HPDE6-E6E7 (cell line): ENCODE data around the gene ABHD8.
"Not testable (repeated sequence)": the region's sequence is repeated elsewhere in the genome, so short reads cannot be mapped to it uniquely, and the experiment has no call there.

Experiments used
- DNase-seq: peaks from one replicate; pipeline ENCODE4 v3.0.0; 2011; ENCODE audit warnings: missing footprints; ENCODE audit errors: extremely low spot score

Gene ABHD8

DNA sequence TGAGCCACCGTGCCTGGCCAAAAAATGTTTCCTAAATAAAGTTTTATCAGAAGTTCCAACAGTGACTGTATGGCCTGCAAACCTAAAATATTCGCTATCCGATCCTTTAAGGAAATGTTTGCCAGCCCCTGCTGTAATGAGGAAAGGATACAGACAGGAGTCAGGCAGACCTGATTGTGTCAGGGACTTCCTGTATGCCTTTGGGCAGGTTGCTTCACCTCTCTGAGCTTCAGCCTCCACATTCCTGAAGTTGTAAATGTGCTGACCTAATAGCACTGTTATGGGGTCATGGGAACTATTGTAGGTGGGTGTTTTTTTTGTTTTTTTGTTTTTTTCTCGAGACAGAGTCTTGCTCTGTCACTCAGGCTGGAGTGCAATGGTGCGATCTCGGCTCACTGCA is 6.2 kb downstream of the ABHD8 start:
- no peak for DNase-seq

DNA sequence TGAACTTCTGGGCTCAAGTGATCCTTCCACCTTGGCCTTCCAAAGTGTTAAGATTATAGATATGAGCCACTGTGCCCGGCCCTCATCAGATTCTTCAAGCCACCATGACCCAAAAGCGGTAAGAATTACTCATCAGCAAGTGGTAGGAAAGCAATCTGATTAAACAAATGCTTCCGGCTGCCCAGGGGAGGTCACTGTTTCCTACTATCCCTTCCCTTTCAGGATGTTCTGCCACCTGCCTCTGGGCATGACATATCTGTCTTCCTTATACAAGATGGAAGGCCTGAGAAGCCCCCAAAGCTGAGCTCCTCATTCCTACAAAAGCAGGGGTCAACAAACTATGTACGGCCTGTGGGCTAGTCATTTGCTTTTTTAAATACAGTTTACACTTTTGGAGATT is 7.0 kb downstream of the ABHD8 start:
- peak; percentile 76 for DNase-seq

DNA sequence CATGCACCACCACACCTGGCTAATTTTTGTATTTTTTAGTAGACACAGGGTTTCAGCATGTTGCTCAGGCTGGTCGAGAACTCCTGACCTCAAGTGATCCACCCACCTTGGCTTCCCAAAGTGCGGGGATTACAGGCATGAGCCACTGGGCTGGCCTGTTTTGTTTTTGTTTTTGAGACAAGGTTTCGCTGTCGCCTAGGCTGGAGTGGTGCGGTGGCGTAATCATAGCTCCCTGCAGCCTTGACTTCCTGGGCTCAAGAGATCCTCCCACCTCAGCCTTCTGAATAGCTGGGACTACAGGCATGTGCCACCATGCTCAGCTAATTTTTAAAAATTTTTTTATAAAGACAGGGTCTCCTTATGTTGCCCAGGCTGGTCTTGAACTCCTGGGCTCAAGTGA is 7.7 kb downstream of the ABHD8 start:
- not testable (repeated sequence) for DNase-seq

DNA sequence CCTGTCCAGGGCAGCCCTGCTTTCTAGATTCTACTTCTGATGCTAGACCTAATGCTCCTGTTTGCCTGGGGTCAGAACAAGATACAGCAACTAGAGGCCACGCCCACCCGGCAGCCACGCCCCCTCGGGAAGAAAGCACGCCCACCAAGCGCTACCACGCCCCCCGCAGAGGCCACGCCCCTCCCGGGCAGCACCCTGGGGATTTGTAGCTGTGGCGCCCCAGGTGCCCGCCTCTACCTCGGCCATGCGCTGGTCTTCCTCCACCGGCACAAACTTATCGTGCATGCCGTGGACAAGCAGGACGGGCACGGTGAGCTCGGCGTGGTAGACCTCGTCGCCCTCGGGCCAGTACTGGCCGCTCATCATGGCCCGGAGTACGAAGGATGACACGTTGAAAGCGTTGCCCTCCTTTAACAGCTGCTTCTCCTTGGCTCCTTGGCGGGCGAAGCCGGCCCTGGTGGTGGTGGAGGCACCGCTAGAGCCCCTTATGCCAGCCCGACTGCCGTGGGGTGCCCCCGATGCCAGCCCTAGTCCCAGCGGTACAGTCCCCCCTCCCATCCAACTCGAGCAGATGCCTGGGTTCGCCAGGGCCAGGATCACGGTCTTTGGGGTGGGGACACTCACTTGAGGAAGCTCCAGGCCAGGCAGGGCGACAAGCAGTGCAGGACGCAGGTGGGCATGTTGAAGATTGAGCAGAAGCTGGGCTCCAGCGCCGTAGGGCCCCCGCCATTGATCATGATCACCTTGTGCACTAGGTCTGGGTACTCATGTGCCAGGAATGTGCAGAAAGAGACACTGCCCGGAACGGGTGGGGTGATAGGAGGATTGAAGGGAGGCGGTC is 9.0 kb downstream of the ABHD8 start:
- DNase-seq = no peak

DNA sequence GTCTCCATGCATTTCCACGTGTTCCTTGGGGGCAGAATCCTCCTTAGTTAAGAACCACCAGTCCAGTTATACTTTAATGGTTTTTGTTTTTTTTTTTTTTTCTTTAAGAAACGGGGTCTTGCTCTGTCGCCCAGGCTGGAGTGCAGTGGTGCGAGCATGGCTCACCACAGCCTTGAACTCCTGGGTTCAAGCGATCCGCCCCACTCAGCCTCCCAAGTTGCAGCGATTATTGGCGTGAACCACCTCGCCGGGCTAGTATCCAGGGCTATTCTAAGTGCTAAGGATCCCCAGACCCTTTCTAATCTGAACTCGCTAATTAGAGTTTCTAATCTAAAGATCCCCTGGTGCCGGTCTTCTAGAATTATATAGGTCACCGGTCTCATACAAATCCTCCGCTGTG is 9.6 kb downstream of the ABHD8 start:
- DNase-seq = no peak

DNA sequence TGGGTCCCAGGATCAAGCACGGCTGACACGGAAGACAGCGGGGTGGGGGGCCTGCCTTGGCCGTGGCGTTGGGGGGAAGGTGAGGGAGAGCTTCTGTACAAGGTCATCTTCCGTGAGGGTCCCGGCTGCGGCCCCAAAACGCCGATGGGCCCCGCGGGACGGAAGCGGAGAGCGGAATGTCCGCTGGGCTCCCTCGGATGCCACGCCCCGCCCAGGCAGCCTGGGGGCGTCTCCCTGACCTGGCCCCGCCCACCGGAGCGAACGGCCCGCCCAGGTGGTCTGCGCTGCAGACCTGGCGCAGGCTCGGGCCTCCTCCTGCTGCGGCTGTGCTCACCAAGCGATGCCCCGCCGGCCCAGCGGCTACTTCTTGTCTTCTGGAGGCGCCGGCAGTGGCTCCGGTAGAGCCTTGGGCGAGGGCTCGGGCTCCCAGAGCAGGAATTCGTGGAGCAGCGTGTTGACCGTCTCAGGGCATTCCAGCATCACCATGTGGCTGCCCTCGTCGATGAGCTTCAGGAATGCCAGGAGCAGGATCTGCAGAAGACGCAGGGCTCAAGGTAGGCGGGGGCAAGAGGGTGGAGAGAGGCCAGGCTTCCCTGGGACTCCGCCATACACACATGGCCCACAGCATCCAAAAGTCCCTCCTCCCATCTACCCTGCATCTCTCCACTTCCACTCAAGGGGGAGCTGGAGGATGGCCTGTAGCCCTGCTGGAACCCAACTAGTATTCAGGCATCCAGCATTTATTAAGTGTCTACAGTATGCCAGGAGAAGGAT is 10.7 kb downstream of the ABHD8 start:
- peak; percentile 97 for DNase-seq

DNA sequence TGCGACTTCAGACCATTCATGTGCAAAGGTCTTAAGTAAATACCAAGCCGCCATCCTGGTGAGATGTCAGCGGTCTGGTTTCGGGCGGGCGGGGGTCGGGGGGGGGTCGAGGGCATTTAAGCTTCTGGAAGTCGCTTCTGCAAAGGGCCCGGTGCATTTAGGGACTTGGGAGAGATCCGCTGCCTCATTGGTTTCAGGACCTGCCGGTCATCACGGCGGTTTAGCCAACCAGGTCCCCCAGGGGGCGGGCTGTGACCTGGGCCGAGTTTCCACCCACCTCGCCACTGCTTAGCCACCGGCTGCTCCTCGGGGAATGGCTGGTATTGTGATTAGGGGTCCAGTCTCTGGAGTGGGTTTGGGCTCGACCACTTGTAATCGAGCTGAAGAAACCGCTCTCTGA is 13.7 kb downstream of the ABHD8 start:
- DNase-seq = no peak

DNA sequence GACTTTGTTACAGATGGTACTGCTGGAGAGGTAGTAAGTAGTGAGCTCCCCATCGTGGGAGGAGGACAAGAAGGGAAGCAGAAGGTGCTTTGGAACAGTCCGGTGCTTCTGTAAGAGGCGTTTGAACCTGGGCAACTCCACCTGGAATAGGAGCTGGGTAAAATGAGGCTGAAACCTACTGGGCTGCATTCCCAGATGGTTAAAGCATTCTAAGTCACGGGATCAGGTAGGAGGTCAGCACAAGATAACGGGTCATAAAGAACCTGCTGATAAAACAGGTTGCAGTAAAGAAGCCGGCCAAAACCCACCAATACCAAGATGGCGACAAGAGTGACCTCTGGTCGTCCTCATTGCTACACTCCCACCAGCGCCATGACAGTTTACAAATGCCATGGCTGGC is 16.5 kb downstream of the ABHD8 start:
- DNase-seq = no peak

DNA sequence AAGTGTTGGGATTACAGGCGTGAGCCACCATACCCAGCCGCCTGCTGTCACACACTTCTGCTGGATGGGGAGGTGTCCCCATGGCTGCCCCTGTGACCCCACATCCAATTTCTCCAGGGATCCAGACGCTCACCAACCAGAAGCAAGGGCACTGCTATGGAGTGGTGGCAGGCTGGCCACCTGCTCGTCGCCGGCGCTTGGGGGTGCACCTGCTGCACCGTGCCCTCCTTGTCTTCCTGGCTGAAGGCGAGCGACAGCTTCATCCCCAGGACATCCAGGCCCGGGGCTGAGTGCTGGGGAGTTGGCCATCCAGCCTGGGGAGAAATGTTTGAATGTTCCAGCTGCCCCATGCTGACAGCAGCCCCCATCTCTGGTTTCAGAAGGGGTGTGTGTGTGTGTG is 17.0 kb downstream of the ABHD8 start:
- no peak for DNase-seq

DNA sequence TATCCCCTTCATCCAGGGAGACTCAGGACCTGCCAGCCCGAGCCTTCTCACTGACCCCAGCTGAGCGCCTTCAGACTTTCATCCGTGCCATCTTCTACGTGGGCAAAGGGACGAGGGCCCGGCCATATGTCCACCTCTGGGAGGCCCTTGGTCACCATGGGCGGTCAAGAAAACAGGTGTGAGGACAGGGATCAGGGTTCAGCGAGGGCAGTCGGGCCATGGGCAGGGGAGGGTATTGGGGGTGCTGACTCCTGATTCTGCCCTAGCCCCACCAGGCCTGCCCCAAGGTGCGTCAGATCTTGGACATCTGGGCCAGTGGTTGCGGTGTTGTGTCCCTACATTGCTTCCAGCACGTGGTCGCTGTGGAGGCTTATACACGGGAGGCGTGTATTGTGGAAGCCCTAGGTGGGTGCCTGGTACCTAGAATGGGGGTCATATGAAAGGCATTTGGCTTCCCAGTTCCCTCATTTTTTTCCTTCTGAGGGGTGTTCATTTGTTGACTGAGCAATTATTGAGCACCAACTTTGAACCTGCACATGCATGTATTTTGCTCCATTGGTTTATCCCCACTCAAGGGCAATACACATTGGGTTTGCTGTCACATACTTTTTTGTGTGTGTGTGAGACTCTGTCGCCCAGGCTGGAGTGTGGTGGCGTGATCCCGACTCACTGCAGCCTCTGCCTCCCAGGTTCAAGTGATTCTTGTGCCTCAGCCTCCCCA is 17.6 kb downstream of the ABHD8 start:
- DNase-seq = no peak

DNA sequence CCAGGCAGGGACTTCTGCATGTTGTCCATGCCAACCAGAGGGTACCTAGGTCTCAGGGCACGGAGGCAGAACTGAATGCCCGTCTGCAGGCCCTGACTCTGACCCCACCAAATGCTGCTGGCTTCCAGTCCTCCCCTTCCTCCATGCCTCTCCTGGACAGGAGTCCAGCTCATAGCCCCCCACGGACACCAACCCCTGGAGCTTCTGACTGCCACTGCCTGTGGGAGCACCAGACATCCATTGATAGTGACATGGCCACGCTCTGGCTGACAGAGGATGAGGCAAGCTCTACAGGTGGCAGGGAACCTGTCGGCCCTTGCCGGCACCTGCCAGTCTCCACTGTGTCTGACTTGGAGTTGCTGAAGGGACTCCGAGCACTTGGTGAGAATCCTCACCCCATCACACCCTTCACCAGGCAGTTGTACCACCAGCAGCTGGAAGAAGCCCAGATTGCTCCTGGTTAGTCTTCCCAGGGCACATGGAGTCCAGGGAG is 19.7 kb downstream of the ABHD8 start:
- DNase-seq = no peak

DNA sequence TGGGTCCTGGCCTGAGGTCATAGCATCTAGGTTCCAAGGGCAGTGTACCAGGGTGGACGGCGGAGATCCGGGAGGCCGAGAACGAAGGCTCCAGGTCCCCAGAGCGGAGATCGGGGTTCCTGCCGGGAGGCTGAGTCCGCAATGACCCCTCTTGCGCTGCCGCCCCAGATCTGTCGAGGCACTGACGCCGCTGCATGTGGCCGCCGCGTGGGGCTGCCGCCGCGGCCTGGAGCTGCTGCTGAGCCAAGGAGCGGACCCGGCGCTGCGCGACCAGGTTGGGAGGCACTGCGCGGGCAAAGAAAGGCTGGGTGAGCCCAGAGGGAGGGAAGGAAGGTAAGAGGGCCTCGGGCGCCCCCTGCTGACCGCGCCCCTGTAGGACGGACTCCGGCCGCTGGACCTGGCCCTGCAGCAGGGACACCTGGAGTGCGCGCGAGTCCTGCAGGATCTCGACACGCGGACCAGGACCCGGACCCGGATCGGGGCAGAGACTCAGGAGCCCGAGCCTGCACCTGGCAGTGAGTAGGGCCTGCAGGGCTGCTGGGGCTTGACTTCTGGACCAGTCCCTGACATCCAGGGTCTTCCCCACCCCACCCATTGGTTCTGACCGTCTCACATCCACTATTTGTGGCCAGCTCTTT is 20.6 kb downstream of the ABHD8 start:
- DNase-seq = peak; percentile 82

DNA sequence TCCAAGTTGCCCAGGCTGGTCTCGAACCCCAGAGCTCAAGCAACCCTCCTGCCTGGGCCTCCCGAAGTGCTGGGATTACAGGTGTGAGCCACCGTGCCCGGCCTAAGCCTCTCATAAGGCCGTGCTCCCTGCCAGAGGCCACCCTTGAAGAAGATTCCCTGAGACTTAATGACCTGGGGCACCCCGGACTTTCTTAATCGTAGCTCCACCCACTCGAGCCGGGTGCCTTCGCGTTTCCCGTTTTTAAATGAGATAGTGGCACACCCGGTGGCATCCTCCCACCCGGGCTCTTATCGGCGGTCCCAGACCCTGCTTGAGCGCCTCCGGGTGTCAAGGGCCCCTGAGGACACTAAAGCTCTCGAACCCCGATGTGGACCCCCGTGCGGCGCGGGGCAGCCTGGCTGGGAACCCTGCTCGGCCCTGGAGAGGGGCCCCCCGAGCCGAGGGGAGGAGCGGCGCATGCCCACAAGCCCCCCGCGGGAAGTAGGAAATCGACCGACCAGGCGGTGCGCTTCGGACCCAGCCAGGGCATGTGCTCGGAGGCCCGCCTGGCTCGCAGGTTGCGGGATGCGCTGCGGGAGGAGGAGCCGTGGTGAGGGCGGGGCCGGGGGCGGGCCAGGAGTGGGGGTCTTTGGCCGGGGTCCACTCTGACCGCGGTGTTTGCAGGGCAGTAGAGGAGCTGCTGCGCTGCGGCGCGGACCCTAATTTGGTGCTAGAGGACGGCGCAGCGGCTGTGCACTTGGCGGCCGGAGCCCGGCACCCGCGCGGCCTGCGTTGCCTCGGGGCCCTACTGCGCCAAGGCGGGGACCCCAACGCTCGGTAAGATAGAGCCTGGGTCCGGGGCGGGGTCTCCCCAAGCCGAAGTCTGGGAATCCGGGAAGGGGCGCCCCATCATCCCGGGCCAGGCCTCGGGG is 21.6 kb downstream of the ABHD8 start, which contains the start of gene ANKLE1:
ANKLE1 (plus strand) TSS at position 511 of the 914 bp plus-strand sequence; CDS start at position 531, 20 bp downstream.
- peak; percentile 48 for DNase-seq

DNA sequence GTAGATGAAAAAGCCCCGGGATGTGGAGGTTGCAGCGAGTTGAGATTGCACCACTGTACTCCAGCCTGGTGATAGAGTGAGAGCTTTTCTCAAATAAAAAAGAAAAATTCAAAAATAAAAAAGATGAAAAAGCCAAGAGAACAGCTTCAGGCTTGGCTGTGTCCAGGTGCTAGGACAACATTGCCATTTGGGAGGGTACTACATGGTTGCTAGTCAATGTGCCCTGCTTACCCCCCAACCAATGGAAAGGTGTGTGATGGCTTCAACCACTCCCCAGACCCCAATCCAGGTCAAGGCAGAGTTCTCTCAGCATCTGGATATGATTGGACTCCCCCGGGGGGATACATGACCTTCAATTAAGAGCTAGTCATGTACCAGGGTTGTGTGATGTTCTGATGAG is 23.8 kb downstream of the ABHD8 start:
- DNase-seq = no peak

DNA sequence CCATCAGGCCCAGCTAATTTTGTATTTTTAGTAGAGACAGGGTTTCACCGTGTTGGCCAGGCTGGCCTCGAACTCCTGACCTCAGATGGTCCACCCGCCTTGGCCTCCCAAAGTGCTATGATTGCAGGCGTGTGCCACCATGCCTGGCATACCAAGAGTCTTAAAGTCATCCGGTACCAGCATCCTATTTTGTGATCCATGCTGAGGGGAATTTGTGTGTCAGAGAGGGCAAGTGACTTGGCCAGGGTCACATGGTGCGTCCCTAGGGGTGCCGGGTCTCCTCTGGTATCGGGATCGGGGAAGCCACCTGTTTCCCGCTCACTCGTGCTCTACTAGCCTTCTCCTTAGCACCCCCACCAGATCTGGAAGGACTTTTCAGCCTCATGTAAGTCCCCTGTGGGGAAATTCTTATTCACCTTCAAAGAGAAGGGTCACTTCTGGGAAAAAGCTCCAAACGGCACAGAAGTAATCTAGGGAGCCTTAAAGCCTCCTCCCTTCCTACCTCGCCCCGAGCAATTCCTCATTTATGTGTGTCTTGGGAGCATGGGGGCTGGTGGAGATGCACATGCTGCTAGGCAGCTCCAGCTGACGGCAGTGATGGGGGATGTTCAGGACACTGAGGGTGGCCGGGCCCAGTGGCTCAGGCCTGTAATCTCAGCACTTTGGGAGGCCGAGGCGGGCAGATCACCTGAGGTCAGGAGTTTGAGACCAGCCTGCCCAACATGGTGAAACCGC is 27.6 kb downstream of the ABHD8 start:
- no peak for DNase-seq

DNA sequence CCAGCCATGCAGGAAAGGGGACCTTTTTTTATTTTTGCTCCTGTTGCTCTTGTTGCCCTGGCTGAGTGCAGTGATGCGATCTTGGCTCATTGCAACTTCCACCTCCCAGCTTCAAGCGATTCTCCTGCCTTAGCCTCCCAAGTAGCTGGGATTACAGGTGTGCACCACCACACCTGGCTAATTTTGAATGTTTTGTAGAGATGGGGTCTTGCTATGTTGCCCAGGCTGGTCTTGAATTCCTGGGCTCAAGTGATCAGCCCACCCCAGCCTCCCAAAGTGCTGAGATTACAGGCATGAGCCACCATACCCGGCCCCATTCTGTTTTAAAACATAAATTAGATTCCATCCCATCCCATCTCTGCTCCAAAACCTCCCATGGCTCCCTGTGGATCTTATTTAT is 28.3 kb downstream of the ABHD8 start:
- not testable (repeated sequence) for DNase-seq

DNA sequence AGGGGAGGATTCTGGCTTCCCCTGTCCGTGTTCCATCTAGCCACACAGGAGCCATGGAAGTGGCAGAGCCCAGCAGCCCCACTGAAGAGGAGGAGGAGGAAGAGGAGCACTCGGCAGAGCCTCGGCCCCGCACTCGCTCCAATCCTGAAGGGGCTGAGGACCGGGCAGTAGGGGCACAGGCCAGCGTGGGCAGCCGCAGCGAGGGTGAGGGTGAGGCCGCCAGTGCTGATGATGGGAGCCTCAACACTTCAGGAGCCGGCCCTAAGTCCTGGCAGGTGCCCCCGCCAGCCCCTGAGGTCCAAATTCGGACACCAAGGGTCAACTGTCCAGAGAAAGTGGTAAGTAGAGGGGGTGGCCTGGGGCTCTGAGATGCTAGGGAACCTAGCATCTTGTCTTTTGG is 34.5 kb downstream of the ABHD8 start:
- no peak for DNase-seq

DNA sequence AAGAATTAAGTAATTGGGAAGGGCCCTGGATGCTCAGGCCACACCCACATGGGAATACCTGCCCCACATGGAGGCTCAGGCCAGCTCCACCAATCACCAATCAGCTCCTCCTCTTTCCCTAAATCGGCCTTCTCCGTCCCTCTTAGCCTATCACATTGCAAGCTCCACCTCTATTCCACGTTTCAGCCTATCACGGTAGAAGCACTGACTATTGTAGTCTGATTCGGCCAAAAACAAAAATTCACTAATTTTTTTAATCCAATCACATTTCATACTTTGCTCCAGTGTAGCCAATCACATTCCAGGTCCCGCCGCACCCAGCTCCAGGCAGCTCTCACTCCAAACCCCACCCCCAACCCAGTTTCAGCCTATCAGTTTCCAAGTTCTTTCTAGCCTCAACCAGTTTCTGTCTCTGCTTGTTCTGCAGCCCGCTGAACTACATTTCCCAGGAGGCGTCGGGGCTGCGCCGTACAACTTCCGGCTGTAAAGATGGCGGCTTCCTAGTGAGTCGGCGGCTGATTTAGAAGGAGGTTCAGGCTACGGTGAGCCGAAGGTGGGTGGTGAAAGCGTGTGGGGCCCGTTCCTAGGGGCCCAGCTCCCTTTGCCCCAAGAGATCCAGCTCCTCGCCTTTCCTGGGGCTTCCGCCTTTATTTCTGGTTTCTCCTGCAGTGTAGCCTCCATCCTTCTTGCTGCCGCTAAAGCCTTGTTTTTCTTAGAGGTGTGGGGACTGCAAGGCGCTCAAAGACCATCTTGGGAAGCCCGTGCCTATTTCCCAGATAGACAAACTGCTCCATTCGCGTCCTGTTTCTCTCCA is 36.0 kb downstream of the ABHD8 start, which contains the start of gene BABAM1:
BABAM1 (plus strand) TSS at position 469 of the 814 bp plus-strand sequence. CDS start 1,364 bp downstream, outside the sequence.
- DNase-seq = peak; percentile 99

DNA sequence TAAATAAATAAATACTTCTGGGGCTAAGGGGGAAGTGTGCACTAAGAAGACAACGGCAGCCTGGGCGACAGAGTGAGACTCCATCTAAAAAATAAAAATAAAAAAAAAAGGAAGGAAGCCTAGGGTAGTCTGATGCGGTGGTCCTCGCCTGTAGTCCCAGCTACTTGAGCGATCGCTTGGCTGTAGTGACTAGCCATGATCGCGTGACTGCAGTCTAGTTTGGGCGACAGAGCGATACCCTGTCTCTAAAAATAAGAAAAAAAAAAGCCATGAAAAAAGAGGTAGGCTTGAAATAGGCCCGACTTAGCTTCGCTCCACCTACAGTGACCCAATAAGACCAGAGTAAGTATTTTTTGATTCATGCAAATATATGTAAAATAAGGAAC is 36.6 kb downstream of the ABHD8 start:
- no peak for DNase-seq
